GM18868 (cell line): ENCODE data around the gene SLC35B1.

Source experiments
- ATAC-seq: cut with Tn5 transposase; IDR thresholded peaks from one replicate; pipeline ENCODE4 v1.9.1; 2021; ENCODE audit warnings: mild to moderate bottlenecking, moderate library complexity; ENCODE audit not compliant: unreplicated experiment

The SLC35B1 gene

GRCh38 chr17:49700960-49701359 is 6.8 kb downstream of the SLC35B1 start:
- no peak for ATAC-seq

DNA sequence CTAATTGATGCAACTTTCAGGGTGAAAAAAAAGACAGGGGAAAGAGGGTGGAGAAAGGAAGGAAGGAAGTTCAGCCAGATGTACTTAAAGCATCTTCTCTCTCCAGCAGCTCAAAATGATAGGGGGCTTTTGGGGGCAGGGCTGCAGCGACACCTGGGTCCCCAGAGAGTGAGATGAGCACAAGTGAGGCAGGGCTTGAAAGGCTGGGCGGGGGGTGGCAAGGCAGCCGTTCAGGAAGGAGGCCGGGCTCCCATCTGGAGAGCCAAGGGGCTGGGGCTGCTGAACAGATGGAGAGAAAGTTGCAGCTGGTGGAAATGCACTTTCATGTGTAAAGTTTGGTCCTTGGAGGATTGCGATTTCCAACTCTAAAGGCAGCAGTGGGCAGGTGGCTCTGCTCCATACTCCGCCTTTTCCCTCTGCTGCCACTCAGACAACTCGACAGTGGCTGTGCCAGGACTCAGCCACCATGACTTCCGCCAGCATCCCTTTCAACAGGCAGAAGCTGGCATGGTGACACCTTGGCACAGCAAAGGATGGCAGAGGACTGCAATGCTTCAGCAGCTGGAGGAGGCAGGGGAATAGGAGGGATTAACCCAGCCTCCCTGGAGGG is 7.7 kb downstream of the SLC35B1 start:
- ATAC-seq = no peak

- no peak for ATAC-seq
These were observed 9.8 kb downstream of the SLC35B1 start for GRCh38 chr17:49698005-49698404.

- ATAC-seq = peak; percentile 72
These were observed 11.5 kb downstream of the SLC35B1 start for GRCh38 chr17:49696233-49696761.

DNA sequence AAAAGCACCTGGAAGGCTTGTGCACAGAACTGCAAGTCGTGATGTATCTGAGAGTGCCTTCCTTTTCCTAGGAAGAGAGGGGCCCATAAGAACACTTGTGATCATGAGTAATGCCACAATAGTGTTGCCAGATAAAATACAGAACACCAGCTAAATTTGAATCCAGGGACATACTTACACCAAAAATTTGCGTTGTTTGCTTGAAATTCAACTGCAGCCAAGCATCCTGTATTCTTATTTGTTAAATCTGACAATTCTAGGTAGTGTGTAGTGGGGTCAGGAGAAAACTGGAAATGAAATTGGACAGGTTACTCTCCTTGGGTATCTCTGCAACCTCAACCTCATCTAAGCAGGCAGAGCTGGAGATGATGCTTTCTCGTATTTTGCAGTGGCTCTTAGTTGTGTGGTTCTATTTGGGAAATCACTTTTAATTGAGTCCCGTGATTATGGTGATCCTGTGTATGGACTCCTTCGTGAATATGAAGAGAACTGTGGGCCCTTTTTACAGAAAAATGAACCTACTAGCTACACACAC is 12.0 kb downstream of the SLC35B1 start:
- no peak for ATAC-seq

DNA sequence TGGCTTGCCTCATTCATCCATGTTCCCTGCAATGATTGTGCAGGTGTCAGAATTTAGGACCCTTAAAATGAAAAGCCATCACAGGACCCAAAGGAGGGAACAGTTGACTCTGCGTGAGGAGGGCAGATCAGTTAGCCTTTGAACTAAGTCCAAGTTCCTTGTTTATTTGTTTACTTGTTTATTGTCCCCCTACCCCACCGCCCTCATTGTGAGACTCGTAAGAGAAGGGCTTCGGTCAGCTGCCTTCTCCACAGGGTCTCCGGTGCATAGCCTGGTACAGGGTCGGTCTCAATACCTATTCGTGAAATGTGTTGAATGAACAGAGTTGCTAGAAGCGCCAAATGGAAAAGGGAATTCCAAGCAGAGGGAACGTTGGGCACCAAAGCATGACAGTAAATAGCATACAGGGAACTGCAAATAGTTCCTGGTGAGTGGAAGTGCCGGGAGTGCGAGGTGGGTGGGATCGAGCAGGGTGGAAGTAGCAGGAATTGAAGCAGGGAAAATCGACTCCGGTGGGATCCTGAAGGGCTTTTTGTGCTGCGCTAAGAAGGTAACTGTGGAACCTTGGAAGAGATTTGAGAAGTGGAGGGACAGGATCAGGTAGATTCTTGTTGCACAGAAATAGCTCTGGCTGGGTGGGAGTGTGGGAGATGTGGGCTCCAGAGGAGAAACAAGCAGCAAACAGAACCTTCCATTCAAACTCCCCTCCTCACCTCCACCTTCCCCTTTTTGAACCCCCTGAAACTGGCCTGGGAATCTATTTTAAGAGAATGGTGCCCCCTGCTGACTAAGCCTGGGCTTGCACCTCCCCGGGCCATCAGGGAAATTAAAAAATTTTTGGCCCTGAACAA is 12.7 kb downstream of the SLC35B1 start:
- no peak for ATAC-seq

DNA sequence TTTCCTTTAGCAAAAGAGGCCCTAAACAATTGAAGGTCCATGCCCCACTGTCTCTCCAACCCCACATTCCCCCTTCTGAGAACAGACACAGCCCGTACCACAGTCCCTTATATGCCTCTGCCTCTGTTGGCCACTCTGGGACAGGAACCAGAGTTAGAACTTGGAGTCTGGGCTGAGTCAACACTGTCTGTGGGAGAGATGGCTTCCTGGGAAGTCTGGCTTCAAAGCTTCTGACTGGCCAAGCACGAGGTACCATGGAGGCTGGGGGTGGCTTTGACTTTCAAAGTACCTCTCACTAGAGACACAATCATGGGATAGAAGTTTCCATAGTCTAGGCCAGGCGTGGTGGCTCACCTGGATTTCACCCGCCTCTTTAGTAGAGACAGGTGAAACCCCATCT is 15.0 kb downstream of the SLC35B1 start:
- no peak for ATAC-seq

GRCh38 chr17:49691677-49692191 is 16.0 kb downstream of the SLC35B1 start:
- no peak for ATAC-seq

GRCh38 chr17:49691086-49691676 is 16.6 kb downstream of the SLC35B1 start:
- ATAC-seq = no peak

GRCh38 chr17:49690256-49690655 is 17.5 kb downstream of the SLC35B1 start:
- no peak for ATAC-seq

DNA sequence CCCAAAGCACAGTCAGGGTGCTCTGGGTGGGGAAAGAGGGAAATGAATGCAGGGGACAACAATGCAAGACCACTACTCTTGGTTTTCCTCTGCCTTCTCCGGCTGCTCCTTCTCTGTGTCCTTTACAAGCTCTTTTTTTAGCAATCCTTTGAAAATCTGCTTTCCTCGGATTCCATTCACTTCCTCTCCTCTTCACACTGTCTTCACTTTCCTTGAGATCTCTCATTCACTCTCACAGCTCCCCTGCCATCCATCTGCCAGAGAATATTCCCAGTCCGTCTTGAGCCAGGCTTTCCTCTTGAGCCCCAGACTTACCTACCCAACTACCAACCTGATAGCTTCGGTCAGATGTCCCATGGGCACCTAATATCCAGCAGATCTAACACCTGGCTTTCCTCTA is 18.9 kb downstream of the SLC35B1 start:
- no peak for ATAC-seq

GRCh38 chr17:49687878-49688491 is 19.8 kb downstream of the SLC35B1 start:
- ATAC-seq = no peak

- no peak for ATAC-seq
These were observed 26.4 kb downstream of the SLC35B1 start for GRCh38 chr17:49681106-49681979.

DNA sequence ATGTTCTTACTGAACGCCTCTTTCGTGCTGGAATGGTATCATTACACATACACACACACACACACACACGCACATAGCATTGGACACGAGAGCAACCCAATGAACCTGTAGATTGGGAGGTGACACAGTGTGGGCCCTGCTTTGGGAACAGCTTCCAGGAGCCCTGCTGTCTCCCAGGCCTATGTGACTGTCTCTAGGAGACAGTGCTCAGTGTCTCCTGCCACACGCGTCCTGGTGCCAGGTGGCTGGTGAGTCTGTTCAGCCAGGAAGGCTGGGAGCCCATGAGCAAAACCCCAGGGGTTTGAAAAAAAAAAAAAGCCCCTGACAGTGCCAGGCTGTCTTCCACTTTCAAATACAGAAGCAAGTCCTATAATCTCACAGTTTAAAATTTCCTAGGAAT is 27.4 kb downstream of the SLC35B1 start:
- no peak for ATAC-seq

DNA sequence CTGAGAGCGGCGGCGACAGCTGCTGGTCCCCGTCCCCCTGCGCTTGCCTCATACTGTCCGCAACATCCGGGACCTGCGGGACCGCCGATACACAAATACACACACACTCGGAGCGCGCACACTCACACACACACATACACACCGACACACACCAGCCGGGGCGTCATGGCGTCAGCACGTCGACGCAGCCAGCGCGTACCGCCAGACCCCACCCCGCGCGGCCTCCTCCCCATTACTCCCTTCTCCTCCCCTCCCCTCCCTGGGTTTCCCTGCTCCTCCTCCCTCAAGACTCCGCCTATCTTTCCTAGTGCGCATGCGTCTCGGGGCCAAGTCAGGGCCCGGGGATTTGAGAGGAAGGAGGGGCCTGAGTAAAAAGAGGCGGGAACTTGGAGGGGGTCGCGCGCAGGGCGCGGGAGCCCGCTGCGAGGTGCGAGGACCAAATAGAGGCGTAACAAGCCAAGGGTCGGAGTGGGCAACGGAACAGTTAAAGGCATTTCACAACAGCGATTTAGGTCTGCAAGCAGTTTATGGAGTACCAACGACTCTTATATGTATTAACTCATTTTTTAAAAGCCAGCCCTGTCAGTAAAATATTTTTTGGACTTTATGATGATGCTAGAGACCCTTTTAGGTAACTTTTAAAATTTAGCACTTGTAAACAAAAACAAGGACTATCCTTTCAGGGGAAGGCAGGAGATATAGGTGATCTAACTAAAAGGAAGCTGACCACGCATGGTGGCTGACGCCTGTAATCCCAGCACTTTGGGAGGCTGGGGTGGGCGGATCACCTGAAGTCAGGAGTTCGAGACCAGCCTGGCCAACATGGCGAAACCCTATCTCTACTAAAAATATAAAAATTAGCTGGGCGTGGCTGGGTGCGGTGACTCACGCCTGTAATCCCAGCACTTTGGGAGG is 29.6 kb downstream of the SLC35B1 start, which contains the start of gene SPOP:
Gene SPOP, minus strand, starts transcription at position 165 of the 915 bp plus-strand sequence. CDS start 55,287 bp downstream, outside the sequence.
- peak; percentile 81 for ATAC-seq

DNA sequence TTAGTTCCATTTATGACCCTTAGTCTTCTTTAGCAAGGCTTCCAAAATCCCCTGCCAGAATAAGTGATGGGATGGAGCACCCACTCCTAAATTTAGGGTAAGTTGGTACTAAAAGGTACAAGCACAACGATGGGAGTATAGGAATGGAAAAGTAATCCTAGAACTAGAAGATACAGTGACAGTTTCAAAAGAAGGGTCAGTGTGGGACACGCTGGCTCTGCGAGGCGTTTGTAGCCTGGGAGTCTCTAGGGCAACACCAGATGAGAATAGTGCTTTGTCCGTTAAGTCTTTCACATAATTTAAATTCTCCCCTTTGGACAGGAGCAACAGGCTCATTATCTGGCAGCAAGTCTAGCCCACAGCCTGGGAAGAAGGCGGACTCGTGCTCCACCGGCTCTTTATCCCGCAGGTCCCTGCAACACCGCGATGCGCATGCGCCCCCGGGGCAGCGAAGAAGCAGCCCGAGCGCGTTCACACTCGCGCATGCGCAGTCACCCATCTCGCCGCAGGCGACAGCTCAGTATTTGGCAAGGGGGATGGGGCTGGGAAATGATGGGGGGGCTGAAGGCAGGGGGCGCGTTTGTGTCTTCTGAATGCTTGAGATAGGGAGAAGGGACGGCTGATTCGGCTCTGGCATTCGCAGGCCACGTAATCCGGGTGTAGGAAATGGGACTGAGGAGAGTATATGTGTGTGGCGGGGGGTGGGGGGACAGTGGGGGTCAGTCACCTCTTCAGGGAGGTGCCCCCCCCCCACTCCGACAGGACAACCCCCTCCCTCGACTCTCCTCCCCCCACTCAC is 30.4 kb downstream of the SLC35B1 start:
- peak; percentile 54 for ATAC-seq

- ATAC-seq = peak; percentile 69
These were observed 31.4 kb downstream of the SLC35B1 start for GRCh38 chr17:49676276-49676868.
